ENCODE measurements around the gene LAMTOR2.
A peak's percentile ranks its signal among the peaks of the same experiment; 100 is the strongest.
"Not testable (repeated sequence)": the region's sequence is repeated elsewhere in the genome, so short reads cannot be mapped to it uniquely, and the experiment has no call there.

The LAMTOR2 gene

DNA sequence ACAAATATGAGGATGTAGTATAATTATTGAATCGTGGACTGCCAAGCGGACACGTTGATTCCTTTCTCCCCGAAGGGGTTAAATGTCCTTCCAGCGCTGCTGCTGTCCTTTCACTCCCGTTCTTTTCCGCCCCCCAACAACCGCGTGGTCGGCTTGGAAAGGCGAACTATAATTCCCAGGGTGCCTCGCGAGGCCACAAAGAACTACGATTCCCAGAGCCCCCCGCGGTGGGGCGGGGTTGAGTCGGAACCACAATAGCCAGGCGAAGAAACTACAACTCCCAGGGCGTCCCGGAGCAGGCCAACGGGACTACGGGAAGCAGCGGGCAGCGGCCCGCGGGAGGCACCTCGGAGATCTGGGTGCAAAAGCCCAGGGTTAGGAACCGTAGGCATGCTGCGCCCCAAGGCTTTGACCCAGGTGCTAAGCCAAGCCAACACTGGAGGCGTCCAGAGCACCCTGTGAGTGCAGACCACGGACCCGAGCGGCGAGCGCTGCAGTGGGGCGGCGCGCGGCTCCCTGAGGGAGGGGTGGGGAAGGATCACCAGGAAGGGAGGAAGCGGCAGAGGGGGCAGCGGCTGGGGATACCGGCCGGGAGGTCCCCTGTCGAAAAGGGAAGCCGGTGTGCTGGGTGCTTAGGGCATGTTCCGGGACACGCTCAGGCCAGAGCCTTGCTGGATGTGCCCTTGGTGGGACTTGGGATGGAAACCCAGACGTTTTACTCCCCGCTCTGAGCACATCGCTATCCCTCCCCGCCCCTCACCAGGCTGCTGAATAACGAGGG is at the start of gene LAMTOR2:
Gene LAMTOR2, plus strand, starts transcription at position 283 of the 781 bp plus-strand sequence. Its CDS starts 108 bp downstream, at position 391.
- DNase-seq (ENCODE audit: low read depth in 2 of 2), result peak; percentile 88 to 89

- DNase-seq (ENCODE audit: low read depth in 2 of 2), result no peak
Measured at GRCh38 chr1:156004843-156005584, 49.6 kb upstream of the LAMTOR2 start.

GRCh38 chr1:156006666-156007376 is 47.8 kb upstream of the LAMTOR2 start:
- no peak for DNase-seq (ENCODE audit: low read depth in 2 of 2)

- no peak for DNase-seq (ENCODE audit: low read depth in 2 of 2)
Measured at GRCh38 chr1:156009404-156009803, 45.2 kb upstream of the LAMTOR2 start.

DNA sequence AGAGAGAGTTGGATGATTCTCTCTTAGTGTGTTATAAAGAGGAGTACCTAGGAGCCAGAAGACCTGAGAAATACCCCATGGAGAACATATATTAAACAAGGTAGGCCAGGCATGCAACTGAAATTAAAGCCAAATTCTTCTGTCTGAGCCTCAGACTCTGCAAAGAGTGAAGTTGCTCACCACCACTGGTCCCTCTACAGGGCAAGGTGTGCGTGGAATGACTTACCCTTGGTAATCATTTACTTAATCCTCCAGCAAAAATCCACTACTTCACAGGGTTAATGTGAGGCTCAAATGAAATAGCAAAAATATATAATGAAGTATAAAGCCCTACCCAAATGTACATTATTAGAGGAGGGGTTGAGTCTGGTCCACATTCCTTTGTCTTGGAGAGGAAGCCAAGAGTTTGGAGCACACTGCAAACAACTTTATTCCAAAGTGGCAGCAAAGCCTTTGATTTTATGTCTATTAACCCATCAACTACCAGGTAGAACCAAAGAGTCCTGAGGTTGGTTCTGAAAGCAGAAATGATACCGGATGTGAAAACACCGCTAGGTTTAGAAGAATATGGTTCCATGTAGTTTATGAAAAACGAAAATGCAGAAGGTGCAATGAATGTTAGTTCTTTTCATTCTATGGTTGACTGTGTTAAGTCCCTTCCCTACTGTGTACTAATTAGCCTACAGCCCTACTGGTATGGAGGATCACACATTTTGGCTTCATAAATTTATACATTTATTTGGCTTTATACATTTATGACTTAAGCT is 42.3 kb upstream of the LAMTOR2 start:
- DNase-seq (ENCODE audit: low read depth in 2 of 2), result no peak

DNA sequence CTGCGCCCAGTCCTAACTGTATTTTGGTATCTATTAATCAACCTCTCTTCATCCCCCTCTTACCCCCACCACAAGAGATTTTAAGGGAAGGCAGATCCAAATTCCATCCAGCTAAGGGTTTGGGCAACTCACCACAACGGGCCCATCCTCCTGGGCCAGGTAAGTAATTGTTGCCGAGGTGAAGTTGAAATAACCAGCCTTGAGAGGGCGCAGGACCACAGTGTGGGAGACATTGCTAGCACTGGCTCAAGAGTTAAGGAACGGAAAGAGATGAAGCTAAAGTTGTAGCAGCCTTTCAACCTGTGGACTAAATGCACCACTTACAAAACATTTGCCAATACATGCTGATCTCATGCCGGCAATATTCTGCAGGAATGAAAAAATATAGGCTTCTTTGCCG is 39.8 kb upstream of the LAMTOR2 start:
- no peak for DNase-seq (ENCODE audit: low read depth in 2 of 2)

DNA sequence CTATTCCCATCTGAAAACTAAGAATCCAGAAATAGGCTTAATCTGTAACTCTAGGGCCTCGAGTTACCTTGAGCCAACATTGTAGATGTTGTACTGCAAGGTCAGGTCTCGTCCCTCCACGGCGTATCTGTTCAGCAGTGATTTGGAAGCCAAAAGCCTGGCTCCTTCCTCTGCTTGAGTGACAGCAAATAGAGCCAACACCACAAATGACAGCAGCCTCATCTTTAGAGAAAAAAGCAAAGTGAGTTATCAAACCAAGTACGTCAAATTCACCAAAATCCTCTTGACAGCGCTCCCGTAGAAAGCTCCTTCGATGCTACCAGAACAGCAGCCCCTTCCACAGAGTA is 34.7 kb upstream of the LAMTOR2 start:
- no peak for DNase-seq (ENCODE audit: low read depth in 2 of 2)

DNA sequence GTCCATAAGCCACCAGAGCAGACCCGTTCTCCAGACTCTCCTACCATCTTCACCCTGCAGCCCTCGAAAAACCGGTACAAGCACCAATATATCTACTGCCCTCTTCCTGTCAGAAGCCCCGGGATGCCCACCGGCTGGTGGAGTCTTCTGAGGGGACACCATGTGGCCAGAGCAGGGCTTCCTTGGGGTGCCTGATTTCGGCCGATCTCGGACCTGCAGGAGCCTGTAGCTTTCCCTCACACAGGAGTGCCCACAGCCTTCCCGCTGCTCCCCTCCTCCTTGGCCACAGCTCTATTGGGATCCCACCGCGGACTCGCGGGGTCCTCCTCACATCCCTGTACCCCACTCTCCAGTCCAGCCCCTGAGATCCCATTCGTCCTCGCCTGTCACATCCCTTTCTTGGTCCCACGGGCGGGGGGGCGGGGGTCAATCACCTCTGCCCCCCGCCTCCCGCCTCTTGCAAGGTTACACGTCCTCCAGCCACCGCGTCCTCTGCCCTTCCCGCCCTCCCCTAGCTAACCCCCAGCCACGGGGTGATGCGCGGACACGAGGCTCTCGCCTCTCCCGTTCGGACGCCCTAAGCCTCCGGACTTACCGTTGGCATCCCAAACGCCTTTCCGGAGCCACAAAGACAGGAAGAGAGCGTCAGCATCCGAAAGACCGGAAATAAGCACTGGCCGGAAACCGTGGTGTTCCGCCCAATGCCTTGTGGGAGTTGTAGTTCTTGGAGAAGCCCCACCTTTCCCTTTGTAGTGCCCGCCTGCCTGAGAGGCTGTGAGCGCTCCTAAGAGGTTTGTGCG is 34.1 kb upstream of the LAMTOR2 start, which contains the start of gene SSR2:
Gene SSR2, minus strand, starts transcription at position 659 of the 800 bp plus-strand sequence. CDS start 784 bp downstream, outside the sequence.
- peak; percentile 62 to 67 for DNase-seq (ENCODE audit: low read depth in 2 of 2)

DNA sequence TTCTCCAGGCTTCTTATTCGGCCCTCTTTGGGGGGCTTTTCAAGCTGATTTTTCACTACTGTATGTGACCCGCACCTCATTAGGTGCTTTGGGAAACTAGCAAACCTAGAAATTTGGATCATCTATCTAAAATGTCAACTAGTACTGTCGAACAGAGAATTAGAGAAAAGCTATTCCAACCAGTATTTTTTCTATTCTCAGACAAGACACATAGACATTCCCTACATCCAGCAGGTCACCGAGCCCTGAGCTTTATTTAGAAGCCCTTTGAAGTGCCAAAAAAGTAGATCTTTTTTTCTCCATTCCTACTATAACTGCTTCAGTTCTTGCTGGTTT is 33.5 kb upstream of the LAMTOR2 start:
- no peak for DNase-seq (ENCODE audit: low read depth in 2 of 2)

DNA sequence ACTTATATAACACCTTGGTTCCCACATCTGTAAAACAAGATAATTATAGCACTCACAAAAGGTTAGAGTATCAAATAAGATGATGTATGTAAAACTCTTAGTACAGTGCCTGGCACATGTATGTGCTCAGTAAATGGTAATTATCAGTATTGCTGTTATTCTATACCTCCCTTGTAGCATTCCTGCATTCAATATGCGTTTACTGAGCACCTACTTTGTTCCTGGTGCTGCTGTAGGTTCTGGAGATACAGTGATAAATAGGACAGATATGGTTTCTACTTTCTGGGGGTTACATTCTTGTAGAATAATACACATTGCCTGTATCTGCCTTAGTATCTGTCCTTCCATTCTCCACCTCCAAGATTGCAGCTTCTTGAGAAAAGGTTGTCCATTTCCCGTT is 32.6 kb upstream of the LAMTOR2 start:
- no peak for DNase-seq (ENCODE audit: low read depth in 2 of 2)

DNA sequence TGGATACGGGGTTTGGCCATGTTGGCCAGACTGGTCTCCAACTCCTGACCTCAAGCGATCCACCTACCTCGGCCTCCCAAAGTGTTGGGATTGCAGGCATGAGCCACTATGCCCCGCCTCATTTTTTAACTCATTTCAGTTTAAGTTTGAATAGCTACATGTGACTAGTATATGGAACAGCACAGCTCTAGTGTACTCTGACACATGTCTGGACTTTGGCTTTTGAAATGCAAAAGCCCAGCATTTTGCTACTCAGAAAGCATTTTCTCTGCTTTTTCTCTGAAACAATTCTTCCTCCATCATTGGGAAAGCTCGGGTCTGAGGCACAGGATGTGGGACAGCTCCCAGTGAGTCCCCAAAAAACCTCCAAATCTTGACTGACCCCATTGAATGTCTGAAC is 29.8 kb upstream of the LAMTOR2 start:
- DNase-seq (ENCODE audit: low read depth in 2 of 2), result no peak

DNA sequence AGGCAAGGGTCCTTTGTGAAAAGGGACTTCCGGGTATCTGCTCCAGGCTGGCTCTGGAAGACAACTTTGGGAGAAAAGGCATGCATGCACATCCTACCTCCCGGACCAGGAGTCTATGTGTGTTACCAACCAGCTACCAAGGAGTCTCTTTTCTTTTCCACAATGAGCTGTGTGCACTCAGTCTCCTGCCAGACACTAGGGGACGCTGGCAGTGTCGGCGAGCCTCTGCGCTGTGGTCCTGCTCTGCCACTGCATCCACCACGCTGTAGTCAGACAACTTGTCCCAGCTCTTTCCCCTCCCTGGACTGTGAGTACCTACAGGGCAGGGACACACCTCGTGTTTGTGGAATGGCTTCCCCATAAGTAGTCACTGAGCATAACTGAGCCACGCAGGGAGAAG is 28.7 kb upstream of the LAMTOR2 start:
- DNase-seq (ENCODE audit: low read depth in 2 of 2), result no peak

DNA sequence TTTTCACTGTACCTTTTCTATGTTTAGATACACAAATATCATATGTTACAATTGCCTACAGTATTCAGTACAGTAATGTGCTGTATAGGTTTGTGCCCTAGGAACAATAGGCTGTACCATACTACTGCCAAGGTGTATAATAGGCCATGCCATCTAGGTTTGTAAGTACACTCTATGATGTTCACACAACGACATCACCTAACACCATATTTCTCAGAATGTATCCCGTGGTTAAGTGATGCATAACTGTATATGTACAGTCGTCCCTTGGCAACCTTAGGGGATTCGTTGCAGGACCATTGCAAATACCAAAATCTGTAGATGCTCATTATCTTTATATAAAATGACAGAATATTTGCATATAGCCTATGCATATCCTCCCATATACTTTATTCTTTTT is 28.0 kb upstream of the LAMTOR2 start:
- no peak for DNase-seq (ENCODE audit: low read depth in 2 of 2)

DNA sequence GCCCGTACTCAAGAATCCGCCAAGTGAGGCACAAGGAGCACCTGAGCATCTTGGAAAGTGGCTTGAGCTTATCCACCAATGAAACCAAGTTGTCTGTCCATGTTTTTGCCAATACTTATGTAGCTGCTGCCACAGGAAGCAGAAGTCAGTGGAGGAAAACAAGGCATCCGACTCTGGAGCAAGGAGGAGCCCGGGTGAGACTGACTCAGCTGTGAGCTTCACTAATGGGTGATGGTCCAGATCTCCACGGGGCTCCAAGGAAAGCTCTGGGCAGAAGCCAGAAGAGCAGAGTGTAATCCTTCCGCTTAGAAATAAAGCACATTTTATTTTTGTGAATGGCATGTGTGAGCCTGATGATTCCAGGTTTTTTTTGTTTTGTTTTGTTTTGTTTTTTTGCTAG is 21.6 kb upstream of the LAMTOR2 start:
- no peak for DNase-seq (ENCODE audit: low read depth in 2 of 2)

DNA sequence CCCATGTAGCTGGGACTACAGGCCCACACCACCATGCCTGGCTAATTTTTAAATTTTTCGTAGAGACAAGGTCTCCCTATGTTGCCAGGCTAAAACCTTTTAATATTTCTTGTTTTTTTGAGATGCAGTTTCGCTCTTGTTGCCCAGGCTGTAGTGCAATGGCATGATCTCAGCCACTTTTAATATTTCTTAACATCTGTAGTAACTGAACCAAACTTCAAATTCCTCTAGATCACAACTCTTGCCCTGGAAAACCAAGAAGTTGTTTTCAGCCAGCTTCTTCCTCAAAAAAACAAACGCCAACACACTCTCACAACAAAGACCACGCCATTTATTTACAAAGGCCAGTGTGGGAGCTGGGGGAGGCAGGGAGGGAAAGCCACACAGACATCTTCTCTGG is 19.6 kb upstream of the LAMTOR2 start:
- DNase-seq (ENCODE audit: low read depth in 2 of 2), result not testable (repeated sequence)

DNA sequence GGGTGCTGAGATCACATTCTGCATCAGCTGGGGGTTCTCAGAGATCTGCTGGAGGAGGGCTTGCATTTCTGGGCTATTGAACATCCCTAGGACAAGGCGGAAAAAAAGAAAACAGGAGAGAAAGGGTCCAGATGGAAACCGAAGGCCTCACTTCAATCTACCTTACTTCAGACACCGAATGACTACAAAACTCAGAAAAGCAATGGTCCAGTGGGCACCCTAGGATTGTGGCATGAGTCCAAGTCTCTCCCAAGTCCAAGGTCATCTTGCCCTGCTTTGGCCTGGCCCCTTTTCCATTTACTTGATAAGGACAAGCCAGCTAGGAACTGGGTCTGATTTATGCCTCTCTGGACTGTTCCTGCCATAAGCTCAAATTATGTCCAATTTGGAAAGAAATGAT is 11.8 kb upstream of the LAMTOR2 start:
- no peak for DNase-seq (ENCODE audit: low read depth in 2 of 2)

GRCh38 chr1:156045076-156045475 is 9.5 kb upstream of the LAMTOR2 start:
- DNase-seq (ENCODE audit: low read depth in 2 of 2), result no peak

GRCh38 chr1:156048663-156049258 is 5.8 kb upstream of the LAMTOR2 start:
- DNase-seq (ENCODE audit: low read depth in 2 of 2), result no peak

- no peak for DNase-seq (ENCODE audit: low read depth in 2 of 2)
Measured at GRCh38 chr1:156050376-156050775, 4.2 kb upstream of the LAMTOR2 start.

DNA sequence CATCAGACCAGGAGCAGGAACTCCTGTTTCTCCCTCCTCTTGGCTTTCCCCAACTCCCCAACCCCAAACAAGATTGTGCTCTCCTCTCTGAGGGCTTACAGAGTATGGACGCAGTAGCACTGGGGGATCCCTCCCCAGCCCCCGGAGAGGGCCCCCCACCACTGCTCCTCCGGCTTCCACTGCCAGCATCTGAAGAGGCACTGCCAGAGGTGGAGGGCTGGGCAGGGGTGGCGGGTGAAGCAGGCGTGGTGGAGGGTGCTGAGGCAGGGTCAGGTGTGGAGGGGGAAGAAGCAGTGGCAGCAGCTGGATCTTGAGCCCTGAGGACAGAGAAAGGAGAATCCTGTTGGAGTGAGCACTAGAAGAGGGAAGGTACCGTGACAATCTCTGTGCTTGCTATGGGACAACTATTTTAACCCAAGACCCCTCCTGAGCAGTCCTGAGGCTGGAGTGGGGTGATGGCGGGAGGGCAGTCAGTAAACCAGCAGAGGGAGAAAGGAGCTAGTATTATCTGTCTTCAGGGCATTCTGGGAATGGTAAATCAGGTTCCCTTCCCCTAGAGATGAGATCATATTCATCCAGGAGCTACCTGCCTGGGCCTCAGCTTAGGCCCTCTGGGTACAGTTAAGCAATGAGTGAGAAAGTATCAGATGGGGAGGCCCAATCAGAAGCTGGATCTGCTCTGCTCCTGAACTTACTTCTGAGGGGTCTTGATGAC is 3.4 kb upstream of the LAMTOR2 start:
- DNase-seq (ENCODE audit: low read depth in 2 of 2), result no peak

Data from fibroblast of skin of left biceps (primary cell).